NCI-H345 treated with DMSO at 0.1 percent for 48 hours (cell line): Measurements from ENCODE around the gene BMERB1.
"Not testable (repeated sequence)": the region's sequence is repeated elsewhere in the genome, so short reads cannot be mapped to it uniquely, and the experiment has no call there.

Experiments used
- DNase-seq: peaks from one replicate; lab custom pipeline; 2025; ENCODE audit not compliant: unreplicated experiment; lab: John Stamatoyannopoulos, UW

BMERB1 gene

GRCh38 chr16:15553313-15554088 is 119.1 kb downstream of the BMERB1 start:
- DNase-seq, result no peak

- no peak for DNase-seq
Measured at GRCh38 chr16:15556130-15556529, 121.7 kb downstream of the BMERB1 start.

- no peak for DNase-seq
Measured at GRCh38 chr16:15557258-15557657, 122.9 kb downstream of the BMERB1 start.

- no peak for DNase-seq
Measured at GRCh38 chr16:15559176-15559575, 124.8 kb downstream of the BMERB1 start.

GRCh38 chr16:15564604-15565339 is 130.4 kb downstream of the BMERB1 start:
- DNase-seq, result no peak

GRCh38 chr16:15566095-15566494 is 131.7 kb downstream of the BMERB1 start:
- DNase-seq, result no peak

- no peak for DNase-seq
Measured at GRCh38 chr16:15567823-15568222, 133.4 kb downstream of the BMERB1 start.

- DNase-seq, result not testable (repeated sequence)
Measured at GRCh38 chr16:15570666-15571065, 136.3 kb downstream of the BMERB1 start.

GRCh38 chr16:15571557-15571956 is 137.2 kb downstream of the BMERB1 start:
- DNase-seq, result no peak

- DNase-seq, result no peak
Measured at GRCh38 chr16:15572329-15573001, 138.1 kb downstream of the BMERB1 start.

- DNase-seq, result no peak
Measured at GRCh38 chr16:15573274-15573895, 139.0 kb downstream of the BMERB1 start.

- DNase-seq, result not testable (repeated sequence)
Measured at GRCh38 chr16:15573896-15574613, 139.7 kb downstream of the BMERB1 start.

GRCh38 chr16:15574614-15574948 is 140.2 kb downstream of the BMERB1 start:
- DNase-seq, result no peak

GRCh38 chr16:15575293-15576049 is 141.1 kb downstream of the BMERB1 start:
- no peak for DNase-seq

GRCh38 chr16:15576960-15577958 is 142.9 kb downstream of the BMERB1 start:
- DNase-seq, result no peak

GRCh38 chr16:15578824-15579223 is 144.4 kb downstream of the BMERB1 start:
- no peak for DNase-seq

GRCh38 chr16:15581127-15581815 is 146.9 kb downstream of the BMERB1 start:
- no peak for DNase-seq

GRCh38 chr16:15583526-15583925 is 149.1 kb downstream of the BMERB1 start:
- DNase-seq, result no peak
